ENCODE data around the gene SORBS2. TPM values are rescaled to one million over a fixed set of nuclear protein-coding genes. Genes with fewer than 3 reads are reported as not detected.

Gene SORBS2
- polyA plus RNA-seq, 2 donors = 22.7 to 33.4 TPM

DNA sequence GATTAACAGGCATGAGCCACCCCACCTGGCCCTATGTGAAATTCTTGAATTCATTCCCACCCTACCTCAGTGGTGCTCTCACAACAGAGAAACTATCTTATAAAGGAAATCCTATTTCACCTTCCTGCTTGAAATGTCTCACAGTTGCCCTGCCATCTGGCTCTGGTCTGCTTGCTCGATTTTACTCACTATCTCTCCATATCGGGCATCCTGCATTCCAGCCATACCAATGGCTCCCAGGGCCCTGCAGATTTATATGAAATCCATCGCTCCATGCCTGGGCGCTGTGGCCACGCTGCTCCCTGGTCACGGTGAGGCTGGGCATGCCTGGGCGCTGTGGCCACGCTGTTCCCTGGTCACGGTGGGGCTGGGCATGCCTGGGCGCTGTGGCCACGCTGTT lies 15.8 kb downstream of the SORBS2 start:
- Histone ChIP-seq H3K4me3 (ENCODE audit: low read depth in 1 of 2, low read length in 2 of 2) (no peak overlapping the region), H3K27ac (ENCODE audit: low read depth in 2 of 2, low read length in 1 of 2) (no peak overlapping the region), H3K27me3 (ENCODE audit: control insufficient read depth in 1 of 2, insufficient read depth in 2 of 2, low read length in 2 of 2) (no peaks in the 10 kb centered on the region), H3K9me3 (ENCODE audit: control insufficient read depth in 2 of 2, insufficient read depth in 1 of 2, low read depth in 1 of 2, low read length in 1 of 2) (no peaks in the 10 kb centered on the region), H3K4me1 (ENCODE audit: control insufficient read depth in 2 of 2, insufficient read depth in 2 of 2, low read length in 1 of 2) (no peaks in the 10 kb centered on the region), H3K36me3 (ENCODE audit: control insufficient read depth in 2 of 2, insufficient read depth in 2 of 2, low read length in 1 of 2) (no peaks in the 10 kb centered on the region)
- WGBS, 2 donors = 83 to 86% methylated on average over 11 of the region's 11 CpGs

DNA sequence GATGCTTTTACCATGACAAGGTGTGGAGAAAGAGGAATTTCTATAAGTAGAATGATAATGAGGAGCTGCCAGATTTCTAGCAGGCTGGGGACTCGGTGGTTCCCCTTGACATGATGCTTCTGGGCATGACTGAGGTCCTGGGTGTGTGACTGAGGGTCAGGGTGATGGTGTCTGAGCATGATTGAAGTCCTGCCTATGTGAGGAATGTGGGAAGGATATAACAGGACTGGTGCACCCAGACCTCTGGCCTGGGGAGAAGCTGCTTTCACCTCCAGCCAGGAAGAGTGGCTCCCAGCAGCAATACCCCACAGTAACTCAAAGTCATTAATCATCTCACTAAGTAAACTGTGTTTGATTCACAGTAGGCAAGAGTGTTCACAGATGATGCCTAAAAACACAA lies 17.4 kb downstream of the SORBS2 start:
- H3K4me1 ChIP-seq (ENCODE audit: control insufficient read depth in 2 of 2, insufficient read depth in 2 of 2, low read length in 1 of 2) = no peaks in the 10 kb centered on the region
- no peaks in the 10 kb centered on the region for H3K9me3 ChIP-seq (ENCODE audit: control insufficient read depth in 2 of 2, insufficient read depth in 1 of 2, low read depth in 1 of 2, low read length in 1 of 2)
- H3K27ac ChIP-seq (ENCODE audit: low read depth in 2 of 2, low read length in 1 of 2) = peak overlapping the region in 1 of 2 donors; percentile 10
- no peak overlapping the region for H3K4me3 ChIP-seq (ENCODE audit: low read depth in 1 of 2, low read length in 2 of 2)
- no peaks in the 10 kb centered on the region for H3K36me3 ChIP-seq (ENCODE audit: control insufficient read depth in 2 of 2, insufficient read depth in 2 of 2, low read length in 1 of 2)
- H3K27me3 ChIP-seq (ENCODE audit: control insufficient read depth in 1 of 2, insufficient read depth in 2 of 2, low read length in 2 of 2) = no peaks in the 10 kb centered on the region
- WGBS, 2 donors = 67% methylated on average over 1 of the region's 1 CpG

DNA sequence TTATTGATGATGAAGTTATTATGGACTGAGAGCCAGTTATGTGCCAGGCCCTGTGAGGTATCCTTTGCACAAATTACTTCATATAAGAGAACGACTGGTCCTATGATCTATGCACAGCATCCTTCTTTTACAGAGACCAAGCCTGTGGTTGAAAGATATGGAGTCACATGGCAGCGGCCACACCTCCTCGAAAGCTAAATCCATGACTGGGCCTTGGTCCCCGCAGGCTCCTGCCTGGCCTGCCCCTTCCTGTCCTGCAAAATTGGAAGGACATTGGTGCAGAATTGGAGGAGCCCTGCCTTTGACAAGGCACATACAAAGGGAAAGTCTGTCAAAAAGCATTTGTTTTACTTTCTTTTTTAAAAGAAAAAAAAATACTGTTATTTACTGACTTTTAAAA lies 18.3 kb downstream of the SORBS2 start:
- WGBS, 2 donors = 87 to 94% methylated on average over 4 of the region's 4 CpGs
- Histone ChIP-seq H3K4me3 (ENCODE audit: low read depth in 1 of 2, low read length in 2 of 2) (no peak overlapping the region), H3K9me3 (ENCODE audit: control insufficient read depth in 2 of 2, insufficient read depth in 1 of 2, low read depth in 1 of 2, low read length in 1 of 2) (no peaks in the 10 kb centered on the region), H3K27me3 (ENCODE audit: control insufficient read depth in 1 of 2, insufficient read depth in 2 of 2, low read length in 2 of 2) (no peaks in the 10 kb centered on the region), H3K27ac (ENCODE audit: low read depth in 2 of 2, low read length in 1 of 2) (no peak overlapping the region), H3K4me1 (ENCODE audit: control insufficient read depth in 2 of 2, insufficient read depth in 2 of 2, low read length in 1 of 2) (no peaks in the 10 kb centered on the region), H3K36me3 (ENCODE audit: control insufficient read depth in 2 of 2, insufficient read depth in 2 of 2, low read length in 1 of 2) (no peaks in the 10 kb centered on the region)

DNA sequence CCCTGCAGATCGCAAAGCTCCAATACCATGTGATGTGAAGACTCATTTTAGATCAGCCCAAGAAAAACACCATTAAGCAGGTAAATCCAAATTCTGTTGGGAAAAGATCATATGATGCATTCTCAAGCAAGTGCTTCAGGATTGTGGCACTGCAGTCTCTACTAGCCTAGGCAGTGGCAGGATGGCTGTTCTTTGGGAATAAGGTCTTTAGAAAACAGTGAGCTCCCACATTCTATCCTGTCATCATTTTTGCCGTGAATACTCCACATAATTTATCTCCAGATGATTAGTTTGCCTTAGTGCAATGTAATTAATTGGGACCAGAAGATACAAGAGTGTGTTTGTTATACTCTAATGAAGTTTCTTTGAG lies 18.9 kb downstream of the SORBS2 start:
- H3K27me3 ChIP-seq (ENCODE audit: control insufficient read depth in 1 of 2, insufficient read depth in 2 of 2, low read length in 2 of 2) = no peaks in the 10 kb centered on the region
- 78 to 81% methylated on average over 2 of the region's 2 CpGs for WGBS, 2 donors
- H3K4me1 ChIP-seq (ENCODE audit: control insufficient read depth in 2 of 2, insufficient read depth in 2 of 2, low read length in 1 of 2) = no peaks in the 10 kb centered on the region
- no peak overlapping the region for H3K27ac ChIP-seq (ENCODE audit: low read depth in 2 of 2, low read length in 1 of 2)
- H3K9me3 ChIP-seq (ENCODE audit: control insufficient read depth in 2 of 2, insufficient read depth in 1 of 2, low read depth in 1 of 2, low read length in 1 of 2) = no peaks in the 10 kb centered on the region
- no peak overlapping the region for H3K4me3 ChIP-seq (ENCODE audit: low read depth in 1 of 2, low read length in 2 of 2)
- no peaks in the 10 kb centered on the region for H3K36me3 ChIP-seq (ENCODE audit: control insufficient read depth in 2 of 2, insufficient read depth in 2 of 2, low read length in 1 of 2)

DNA sequence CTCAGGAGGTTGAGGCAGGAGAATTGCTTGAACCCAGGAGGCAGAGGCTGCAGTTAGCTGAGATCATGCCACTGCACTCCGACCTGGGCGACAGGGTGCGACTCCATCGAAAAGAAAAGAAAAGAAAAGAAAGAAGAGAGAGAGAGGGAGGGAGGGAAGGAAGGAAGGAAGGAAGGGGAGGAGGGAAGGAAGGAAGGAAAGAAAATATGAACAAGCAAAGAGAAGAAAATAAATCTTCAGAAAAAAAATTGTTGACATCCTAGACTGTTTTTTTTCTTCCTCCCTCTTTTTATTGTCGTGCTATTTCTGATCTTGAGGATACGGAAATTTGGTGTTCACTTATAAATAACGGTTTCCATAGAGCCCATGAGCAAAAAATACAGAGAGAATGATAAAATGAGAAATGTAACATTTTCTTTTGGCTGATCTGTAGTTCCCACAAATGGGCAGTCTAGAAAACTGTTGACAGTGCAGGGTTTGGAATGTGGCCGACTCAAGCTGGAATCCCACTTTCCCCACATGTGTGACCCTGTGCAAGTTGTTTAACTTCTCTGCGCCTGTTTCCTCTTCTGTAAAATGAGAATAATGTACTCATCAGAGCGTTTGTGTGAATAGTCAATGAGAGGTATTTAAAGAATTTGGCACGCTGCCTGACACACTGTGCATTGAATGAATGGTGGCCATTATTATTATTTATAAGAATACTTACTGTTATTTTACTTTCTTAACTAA lies 19.4 kb downstream of the SORBS2 start:
- no peaks in the 10 kb centered on the region for H3K4me1 ChIP-seq (ENCODE audit: control insufficient read depth in 2 of 2, insufficient read depth in 2 of 2, low read length in 1 of 2)
- H3K9me3 ChIP-seq (ENCODE audit: control insufficient read depth in 2 of 2, insufficient read depth in 1 of 2, low read depth in 1 of 2, low read length in 1 of 2) = no peaks in the 10 kb centered on the region
- H3K4me3 ChIP-seq (ENCODE audit: low read depth in 1 of 2, low read length in 2 of 2) = no peak overlapping the region
- H3K27ac ChIP-seq (ENCODE audit: low read depth in 2 of 2, low read length in 1 of 2) = no peak overlapping the region
- WGBS, 2 donors = 63 to 66% methylated on average over 11 of the region's 11 CpGs
- H3K27me3 ChIP-seq (ENCODE audit: control insufficient read depth in 1 of 2, insufficient read depth in 2 of 2, low read length in 2 of 2) = no peaks in the 10 kb centered on the region
- H3K36me3 ChIP-seq (ENCODE audit: control insufficient read depth in 2 of 2, insufficient read depth in 2 of 2, low read length in 1 of 2) = no peaks in the 10 kb centered on the region

DNA sequence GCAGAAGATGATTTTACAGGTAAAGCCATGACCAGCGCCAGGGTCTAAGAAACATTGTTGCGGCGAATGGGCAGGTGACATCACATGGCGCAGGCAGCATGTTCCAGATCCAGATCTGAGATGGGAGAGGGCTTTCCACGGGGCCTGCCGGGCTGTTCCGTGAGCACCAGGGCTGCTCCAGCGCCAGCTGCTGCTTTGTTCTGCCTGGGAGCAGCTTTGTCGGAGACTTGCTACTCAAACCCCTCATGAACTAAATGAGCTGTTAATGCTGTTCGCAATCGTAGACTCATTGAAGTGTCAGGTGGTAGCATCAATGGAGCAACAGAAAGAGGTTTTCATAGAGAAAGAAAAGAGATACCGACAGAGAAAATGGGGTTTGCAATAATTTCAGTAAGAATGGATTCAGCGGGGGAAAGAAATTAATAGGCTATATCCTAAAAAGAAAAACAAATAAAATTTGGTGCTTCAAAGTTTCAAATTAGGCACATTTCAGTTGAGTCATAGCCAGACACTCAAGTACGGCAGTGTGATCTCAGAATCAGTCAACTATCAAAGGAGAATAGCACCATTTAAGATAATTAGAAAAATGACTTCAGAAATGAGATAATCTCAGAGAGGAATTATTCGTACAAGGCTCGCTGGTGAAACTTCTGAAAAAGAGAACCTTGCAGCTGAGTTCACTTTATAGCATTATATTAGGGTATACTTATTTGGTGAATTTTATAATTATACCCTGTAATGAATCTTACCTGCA lies 23.9 kb downstream of the SORBS2 start:
- Histone ChIP-seq H3K4me1 (ENCODE audit: control insufficient read depth in 2 of 2, insufficient read depth in 2 of 2, low read length in 1 of 2) (no peaks in the 10 kb centered on the region), H3K36me3 (ENCODE audit: control insufficient read depth in 2 of 2, insufficient read depth in 2 of 2, low read length in 1 of 2) (no peaks in the 10 kb centered on the region), H3K27me3 (ENCODE audit: control insufficient read depth in 1 of 2, insufficient read depth in 2 of 2, low read length in 2 of 2) (no peaks in the 10 kb centered on the region), H3K27ac (ENCODE audit: low read depth in 2 of 2, low read length in 1 of 2) (no peak overlapping the region), H3K9me3 (ENCODE audit: control insufficient read depth in 2 of 2, insufficient read depth in 1 of 2, low read depth in 1 of 2, low read length in 1 of 2) (no peaks in the 10 kb centered on the region), H3K4me3 (ENCODE audit: low read depth in 1 of 2, low read length in 2 of 2) (no peak overlapping the region)
- WGBS, 2 donors = 92% methylated on average over 16 of the region's 16 CpGs

DNA sequence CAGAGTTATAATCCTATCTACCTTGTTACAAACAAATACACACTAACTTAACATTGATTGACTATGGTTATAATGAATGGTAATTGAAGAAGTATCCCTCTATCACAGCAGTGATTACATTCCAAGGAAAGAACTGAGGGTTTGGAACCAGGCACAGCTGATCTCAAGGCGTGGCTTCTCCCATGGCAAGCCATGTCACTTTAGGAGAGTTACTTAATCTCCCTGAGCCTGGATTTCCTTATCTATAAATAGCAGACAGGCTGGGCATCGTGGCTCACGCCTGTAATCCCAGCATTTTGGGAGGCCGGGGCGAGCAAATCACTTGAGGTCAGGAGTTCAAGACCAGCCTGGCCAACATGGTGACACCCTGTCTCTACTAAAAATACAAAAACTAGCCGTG lies 25.6 kb downstream of the SORBS2 start:
- Histone ChIP-seq H3K36me3 (ENCODE audit: control insufficient read depth in 2 of 2, insufficient read depth in 2 of 2, low read length in 1 of 2) (no peaks in the 10 kb centered on the region), H3K9me3 (ENCODE audit: control insufficient read depth in 2 of 2, insufficient read depth in 1 of 2, low read depth in 1 of 2, low read length in 1 of 2) (no peaks in the 10 kb centered on the region), H3K27me3 (ENCODE audit: control insufficient read depth in 1 of 2, insufficient read depth in 2 of 2, low read length in 2 of 2) (no peaks in the 10 kb centered on the region), H3K4me1 (ENCODE audit: control insufficient read depth in 2 of 2, insufficient read depth in 2 of 2, low read length in 1 of 2) (no peaks in the 10 kb centered on the region), H3K4me3 (ENCODE audit: low read depth in 1 of 2, low read length in 2 of 2) (no peak overlapping the region), H3K27ac (ENCODE audit: low read depth in 2 of 2, low read length in 1 of 2) (no peak overlapping the region)
- 56 to 66% methylated on average over 6 of the region's 6 CpGs for WGBS, 2 donors

DNA sequence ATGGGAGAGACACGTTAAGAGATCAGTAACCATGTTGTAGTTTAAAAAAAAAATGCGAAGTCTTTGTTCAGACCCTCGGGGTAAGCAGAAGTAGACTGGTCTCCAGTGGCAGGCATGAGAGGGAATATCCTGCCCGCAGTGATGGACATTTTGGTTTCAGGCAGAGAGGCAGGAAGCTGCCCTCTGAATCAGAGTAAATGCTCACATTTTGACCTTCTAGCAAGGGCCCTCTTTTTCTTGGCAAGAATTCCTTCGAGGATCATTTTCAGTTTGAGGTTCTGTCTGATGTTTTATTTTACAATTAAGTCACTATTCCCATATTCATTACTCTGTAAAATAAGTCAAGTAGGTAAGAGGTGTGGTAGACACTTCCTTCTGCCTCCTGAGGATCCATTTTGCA lies 28.4 kb downstream of the SORBS2 start:
- Histone ChIP-seq H3K27ac (ENCODE audit: low read depth in 2 of 2, low read length in 1 of 2) (no peak overlapping the region), H3K4me1 (ENCODE audit: control insufficient read depth in 2 of 2, insufficient read depth in 2 of 2, low read length in 1 of 2) (no peaks in the 10 kb centered on the region), H3K36me3 (ENCODE audit: control insufficient read depth in 2 of 2, insufficient read depth in 2 of 2, low read length in 1 of 2) (no peaks in the 10 kb centered on the region), H3K4me3 (ENCODE audit: low read depth in 1 of 2, low read length in 2 of 2) (no peak overlapping the region), H3K9me3 (ENCODE audit: control insufficient read depth in 2 of 2, insufficient read depth in 1 of 2, low read depth in 1 of 2, low read length in 1 of 2) (no peaks in the 10 kb centered on the region), H3K27me3 (ENCODE audit: control insufficient read depth in 1 of 2, insufficient read depth in 2 of 2, low read length in 2 of 2) (no peaks in the 10 kb centered on the region)
- WGBS, 2 donors = 58 to 72% methylated on average over 5 of the region's 5 CpGs

DNA sequence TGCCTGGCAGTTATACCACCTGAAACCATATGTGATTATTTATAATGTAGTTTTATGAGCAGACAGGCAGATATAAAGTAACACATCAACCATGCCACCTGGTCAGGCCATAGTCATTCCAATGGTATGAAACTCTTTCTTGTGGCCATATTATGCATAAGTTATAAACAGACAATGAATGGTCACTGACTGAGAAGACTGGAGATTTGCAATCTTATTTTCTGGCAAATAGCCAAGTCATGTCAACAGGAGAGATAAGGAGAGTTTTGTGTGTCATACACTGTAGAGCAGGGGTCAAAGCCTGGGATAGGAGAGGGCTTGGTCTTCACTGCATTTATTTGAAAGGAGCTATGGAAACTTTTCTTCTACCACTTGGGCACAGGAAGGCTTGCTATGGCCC lies 29.5 kb downstream of the SORBS2 start:
- Histone ChIP-seq H3K4me1 (ENCODE audit: control insufficient read depth in 2 of 2, insufficient read depth in 2 of 2, low read length in 1 of 2) (no peaks in the 10 kb centered on the region), H3K4me3 (ENCODE audit: low read depth in 1 of 2, low read length in 2 of 2) (no peak overlapping the region), H3K36me3 (ENCODE audit: control insufficient read depth in 2 of 2, insufficient read depth in 2 of 2, low read length in 1 of 2) (no peaks in the 10 kb centered on the region), H3K27ac (ENCODE audit: low read depth in 2 of 2, low read length in 1 of 2) (no peak overlapping the region), H3K9me3 (ENCODE audit: control insufficient read depth in 2 of 2, insufficient read depth in 1 of 2, low read depth in 1 of 2, low read length in 1 of 2) (no peaks in the 10 kb centered on the region), H3K27me3 (ENCODE audit: control insufficient read depth in 1 of 2, insufficient read depth in 2 of 2, low read length in 2 of 2) (no peaks in the 10 kb centered on the region)
